Measurements from ENCODE around the gene TBCC. TPM values are rescaled to one million over a fixed set of nuclear protein-coding genes. Genes with fewer than 3 reads are reported as not detected.
"Not testable (repeated sequence)": the region's sequence is repeated elsewhere in the genome, so short reads cannot be mapped to it uniquely, and the experiment has no call there.

Gene TBCC
- 47.8 and 63.7 TPM in 2 replicates for total RNA-seq (2014; rRNA removed; shearing (Covaris generic))

GRCh38 chr6:42745640-42746462 is at the start of gene TBCC:
Gene TBCC, minus strand, starts transcription at chr6:42746103. Its CDS starts 30 bp downstream, at chr6:42746073.
- DNase-seq (ENCODE audit: low read depth), result peak; percentile 98

GRCh38 chr6:42795651-42796050 is 49.7 kb upstream of the TBCC start:
- no peak for DNase-seq (ENCODE audit: low read depth)

- no peak for DNase-seq (ENCODE audit: low read depth)
Measured at GRCh38 chr6:42791706-42792320, 45.9 kb upstream of the TBCC start.

GRCh38 chr6:42790549-42791181 is 44.8 kb upstream of the TBCC start:
- DNase-seq (ENCODE audit: low read depth), result no peak

- no peak for DNase-seq (ENCODE audit: low read depth)
Measured at GRCh38 chr6:42788671-42789070, 42.8 kb upstream of the TBCC start.

GRCh38 chr6:42787063-42787472 is 41.2 kb upstream of the TBCC start:
- DNase-seq (ENCODE audit: low read depth), result no peak

- DNase-seq (ENCODE audit: low read depth), result no peak
Measured at GRCh38 chr6:42786525-42786985, 40.7 kb upstream of the TBCC start.

GRCh38 chr6:42784717-42785498 is 39.0 kb upstream of the TBCC start:
- no peak for DNase-seq (ENCODE audit: low read depth)

- DNase-seq (ENCODE audit: low read depth), result no peak
Measured at GRCh38 chr6:42783876-42784642, 38.2 kb upstream of the TBCC start.

GRCh38 chr6:42783177-42783875 is 37.4 kb upstream of the TBCC start:
- DNase-seq (ENCODE audit: low read depth), result peak; percentile 64

GRCh38 chr6:42782689-42783176 is 36.8 kb upstream of the TBCC start:
- DNase-seq (ENCODE audit: low read depth), result peak; percentile 93

- DNase-seq (ENCODE audit: low read depth), result peak; percentile 89
Measured at GRCh38 chr6:42781796-42782688, 36.1 kb upstream of the TBCC start, which contains the start of gene BICRAL. Gene BICRAL, plus strand, starts transcription at chr6:42782052. Its CDS starts 39,971 bp downstream, at chr6:42822023.

- peak; percentile 30 for DNase-seq (ENCODE audit: low read depth)
Measured at GRCh38 chr6:42781546-42781795, 35.6 kb upstream of the TBCC start.

- no peak for DNase-seq (ENCODE audit: low read depth)
Measured at GRCh38 chr6:42779521-42779920, 33.6 kb upstream of the TBCC start.

- no peak for DNase-seq (ENCODE audit: low read depth)
Measured at GRCh38 chr6:42778122-42778521, 32.2 kb upstream of the TBCC start.

GRCh38 chr6:42777126-42777822 is 31.4 kb upstream of the TBCC start:
- peak; percentile 64 for DNase-seq (ENCODE audit: low read depth)

GRCh38 chr6:42774821-42775487 is 29.1 kb upstream of the TBCC start:
- not testable (repeated sequence) for DNase-seq (ENCODE audit: low read depth)

- DNase-seq (ENCODE audit: low read depth), result no peak
Measured at GRCh38 chr6:42774201-42774600, 28.3 kb upstream of the TBCC start.

Data from RPMI7951 (cell line).